K562 (cell line): ENCODE data around the gene ZDHHC11.

Experiments
- CEBPB ChIP-seq: fragments of 450-650 bp; IDR thresholded peaks from 2 replicates; pipeline ENCODE4 v1.6.1; 2016; ENCODE audit warnings: missing genetic modification characterization, missing compliant biosample characterization
- ELF4 ChIP-seq: fragments of 450-650 bp; formaldehyde crosslinking; IDR thresholded peaks from 2 replicates; pipeline ENCODE4 v1.4.0; 2022; ENCODE audit warnings: missing genetic modification characterization
- NRF1 ChIP-seq, 2 experiments: fragments of 450-650 bp; IDR thresholded peaks in 1 of 2; conservative IDR thresholded peaks in 1 of 2; 2 replicates each; pipeline ENCODE4 v1.6.1; 2014; ENCODE audit warnings: mild to moderate bottlenecking in 2 of 2
- TF ChIP-seq, protein P1 (sequence below): IDR thresholded peaks from 2 replicates; pipeline ENCODE4 v1.6.1; 2012; ENCODE audit warnings: low read depth, low read length, improper control_type of control experiment, borderline replicate concordance
- TF ChIP-seq, protein P2 (sequence below): sonication (generic); formaldehyde crosslinking; IDR thresholded peaks from 2 replicates; pipeline ENCODE4 v1.9.0; 2022; ENCODE audit warnings: mild to moderate bottlenecking, missing genetic modification reagents

DNA sequence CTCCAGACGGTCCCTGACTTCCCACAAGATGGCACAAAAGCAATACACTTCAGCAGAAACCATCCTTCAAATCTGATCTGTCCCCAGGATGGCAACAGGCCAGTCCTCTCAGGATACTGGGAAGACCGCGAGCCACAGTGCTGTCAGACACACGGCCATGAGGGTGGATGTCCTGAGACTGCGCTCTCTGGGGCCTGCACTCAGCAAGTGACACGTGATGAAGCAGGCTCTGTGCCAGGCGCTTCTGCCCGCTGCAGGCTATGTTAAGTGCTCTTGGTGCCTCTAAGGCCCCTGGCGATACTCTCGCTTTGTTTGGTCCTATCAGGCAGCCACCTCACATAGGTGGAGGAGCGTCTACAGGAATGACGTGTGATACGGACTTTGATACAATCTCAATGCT is 34.7 kb upstream of the ZDHHC11 start:
- TF ChIP-seq CEBPB (tag) (no peak), NRF1 (conservative IDR thresholded peaks at IDR 0.05 in 1 of 2, IDR thresholded peaks at IDR 0.05 in 1 of 2) (no peak), ELF4 (CRISPR knock-in tag) (no peak)
- TF ChIP-seq, protein P1, sequence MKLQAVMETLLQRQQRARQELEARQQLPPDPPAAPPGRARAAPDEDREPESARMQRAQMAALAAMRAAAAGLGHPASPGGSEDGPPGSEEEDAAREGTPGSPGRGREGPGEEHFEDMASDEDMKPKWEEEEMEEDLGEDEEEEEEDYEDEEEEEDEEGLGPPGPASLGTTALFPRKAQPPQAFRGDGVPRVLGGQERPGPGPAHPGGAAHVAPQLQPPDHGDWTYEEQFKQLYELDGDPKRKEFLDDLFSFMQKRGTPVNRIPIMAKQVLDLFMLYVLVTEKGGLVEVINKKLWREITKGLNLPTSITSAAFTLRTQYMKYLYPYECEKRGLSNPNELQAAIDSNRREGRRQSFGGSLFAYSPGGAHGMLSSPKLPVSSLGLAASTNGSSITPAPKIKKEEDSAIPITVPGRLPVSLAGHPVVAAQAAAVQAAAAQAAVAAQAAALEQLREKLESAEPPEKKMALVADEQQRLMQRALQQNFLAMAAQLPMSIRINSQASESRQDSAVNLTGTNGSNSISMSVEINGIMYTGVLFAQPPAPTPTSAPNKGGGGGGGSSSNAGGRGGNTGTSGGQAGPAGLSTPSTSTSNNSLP = no peak
- TF ChIP-seq, protein P2, sequence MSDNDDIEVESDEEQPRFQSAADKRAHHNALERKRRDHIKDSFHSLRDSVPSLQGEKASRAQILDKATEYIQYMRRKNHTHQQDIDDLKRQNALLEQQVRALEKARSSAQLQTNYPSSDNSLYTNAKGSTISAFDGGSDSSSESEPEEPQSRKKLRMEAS (CRISPR knock-in tag) = no peak
